ENCODE results near the gene C12orf75. TPM values are rescaled to one million over a fixed set of nuclear protein-coding genes. Genes with fewer than 3 reads are reported as not detected.

Gene C12orf75
- total and polyA plus RNA-seq, 2 donors (not counting 1 experiment from before 2014, with no cell fraction given), result 133 to 298 TPM

- no peak overlapping the region for H3K9ac ChIP-seq (ENCODE audit: insufficient read depth, low read length)
- no peak overlapping the region for H3K4me2 ChIP-seq (ENCODE audit: extremely low read depth, insufficient read depth, low read length)
- no peak overlapping the region for H2AFZ ChIP-seq (ENCODE audit: low read length)
- H3K27ac ChIP-seq (ENCODE audit: insufficient read depth, low read length), result no peak overlapping the region
- no peak overlapping the region for H3K4me3 ChIP-seq (replicated peaks in 1 of 4; ENCODE audit: control extremely low read depth in 1 of 4, insufficient read depth in 1 of 4, low read depth in 3 of 4, low read length in 4 of 4)
- DNase-seq (ENCODE audit: low read depth in 2 of 2), result peak; percentile 30 to 63
- peaks cover 5% of the 10 kb centered on the region for H3K4me1 ChIP-seq (ENCODE audit: control insufficient read depth, extremely low read depth, insufficient read depth, low read length)
- peaks cover 2% of the 10 kb centered on the region for H3K36me3 ChIP-seq (ENCODE audit: control insufficient read depth, insufficient read depth, low read length)
- H3K27me3 ChIP-seq (ENCODE audit: control insufficient read depth, insufficient read depth, low read length), result no peaks in the 10 kb centered on the region
- no peaks in the 10 kb centered on the region for H4K20me1 ChIP-seq (ENCODE audit: control insufficient read depth, extremely low read depth, insufficient read depth, low read length)
- H3K9me3 ChIP-seq (ENCODE audit: control insufficient read depth, insufficient read depth, low read depth, low read length), result no peaks in the 10 kb centered on the region
- no peak for TF ChIP-seq EZH2 (IDR thresholded peaks at IDR 0.05; ENCODE audit: low read length, missing control alignments)
- TF ChIP-seq, protein P1, sequence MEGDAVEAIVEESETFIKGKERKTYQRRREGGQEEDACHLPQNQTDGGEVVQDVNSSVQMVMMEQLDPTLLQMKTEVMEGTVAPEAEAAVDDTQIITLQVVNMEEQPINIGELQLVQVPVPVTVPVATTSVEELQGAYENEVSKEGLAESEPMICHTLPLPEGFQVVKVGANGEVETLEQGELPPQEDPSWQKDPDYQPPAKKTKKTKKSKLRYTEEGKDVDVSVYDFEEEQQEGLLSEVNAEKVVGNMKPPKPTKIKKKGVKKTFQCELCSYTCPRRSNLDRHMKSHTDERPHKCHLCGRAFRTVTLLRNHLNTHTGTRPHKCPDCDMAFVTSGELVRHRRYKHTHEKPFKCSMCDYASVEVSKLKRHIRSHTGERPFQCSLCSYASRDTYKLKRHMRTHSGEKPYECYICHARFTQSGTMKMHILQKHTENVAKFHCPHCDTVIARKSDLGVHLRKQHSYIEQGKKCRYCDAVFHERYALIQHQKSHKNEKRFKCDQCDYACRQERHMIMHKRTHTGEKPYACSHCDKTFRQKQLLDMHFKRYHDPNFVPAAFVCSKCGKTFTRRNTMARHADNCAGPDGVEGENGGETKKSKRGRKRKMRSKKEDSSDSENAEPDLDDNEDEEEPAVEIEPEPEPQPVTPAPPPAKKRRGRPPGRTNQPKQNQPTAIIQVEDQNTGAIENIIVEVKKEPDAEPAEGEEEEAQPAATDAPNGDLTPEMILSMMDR (conservative IDR thresholded peaks at IDR 0.05 in 1 of 2, IDR thresholded peaks at IDR 0.05 in 1 of 2; ENCODE audit: low read depth in 1 of 2, low read length in 2 of 2), result no peak
- peaks cover 88% of the 10 kb centered on the region for H3K79me2 ChIP-seq (ENCODE audit: control insufficient read depth, insufficient read depth, low read length)
These were observed 18.1 kb downstream of the C12orf75 start for GRCh38 chr12:105348561-105348960.

DNA sequence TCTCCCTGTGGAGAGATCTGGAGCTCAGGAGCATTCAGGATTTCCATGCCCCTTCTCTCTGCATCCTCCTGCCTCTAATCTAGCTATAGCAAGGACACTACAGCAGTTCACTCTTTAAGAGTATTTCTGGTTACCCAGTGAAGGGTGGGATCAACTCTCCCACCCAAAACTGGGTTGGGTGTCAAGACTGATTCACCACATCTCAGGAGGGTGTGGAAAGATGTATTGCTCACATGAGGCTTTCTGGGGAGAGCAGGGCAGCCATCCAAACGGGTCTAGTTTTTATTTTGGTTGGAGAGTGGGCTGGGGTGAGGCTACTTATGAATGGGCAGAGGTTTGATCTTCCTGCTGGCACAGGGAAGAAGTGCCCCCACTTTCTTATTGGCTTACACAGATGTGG is 18.6 kb downstream of the C12orf75 start:
- Histone ChIP-seq H3K9me3 (ENCODE audit: control insufficient read depth, insufficient read depth, low read depth, low read length) (no peaks in the 10 kb centered on the region), H3K27ac (ENCODE audit: insufficient read depth, low read length) (no peak overlapping the region), H3K79me2 (ENCODE audit: control insufficient read depth, insufficient read depth, low read length) (peaks cover 87% of the 10 kb centered on the region), H3K36me3 (ENCODE audit: control insufficient read depth, insufficient read depth, low read length) (no peaks in the 10 kb centered on the region), H3K4me1 (ENCODE audit: control insufficient read depth, extremely low read depth, insufficient read depth, low read length) (peaks cover 5% of the 10 kb centered on the region), H4K20me1 (ENCODE audit: control insufficient read depth, extremely low read depth, insufficient read depth, low read length) (no peaks in the 10 kb centered on the region), H3K27me3 (ENCODE audit: control insufficient read depth, insufficient read depth, low read length) (no peaks in the 10 kb centered on the region), H3K4me2 (ENCODE audit: extremely low read depth, insufficient read depth, low read length) (no peak overlapping the region), H2AFZ (ENCODE audit: low read length) (no peak overlapping the region), H3K9ac (ENCODE audit: insufficient read depth, low read length) (no peak overlapping the region), H3K4me3 (replicated peaks in 1 of 4; ENCODE audit: control extremely low read depth in 1 of 4, insufficient read depth in 1 of 4, low read depth in 3 of 4, low read length in 4 of 4) (no peak overlapping the region)
- no peak for TF ChIP-seq EZH2 (IDR thresholded peaks at IDR 0.05; ENCODE audit: low read length, missing control alignments)
- TF ChIP-seq, protein P1 (conservative IDR thresholded peaks at IDR 0.05 in 1 of 2, IDR thresholded peaks at IDR 0.05 in 1 of 2; ENCODE audit: low read depth in 1 of 2, low read length in 2 of 2), result no peak
- no peak for DNase-seq (ENCODE audit: low read depth in 2 of 2)

GRCh38 chr12:105351523-105351922 is 21.0 kb downstream of the C12orf75 start:
- Histone ChIP-seq H3K27ac (ENCODE audit: insufficient read depth, low read length) (no peak overlapping the region), H3K4me3 (replicated peaks in 1 of 4; ENCODE audit: control extremely low read depth in 1 of 4, insufficient read depth in 1 of 4, low read depth in 3 of 4, low read length in 4 of 4) (no peak overlapping the region), H4K20me1 (ENCODE audit: control insufficient read depth, extremely low read depth, insufficient read depth, low read length) (no peaks in the 10 kb centered on the region), H3K27me3 (ENCODE audit: control insufficient read depth, insufficient read depth, low read length) (no peaks in the 10 kb centered on the region), H3K9ac (ENCODE audit: insufficient read depth, low read length) (no peak overlapping the region), H3K4me2 (ENCODE audit: extremely low read depth, insufficient read depth, low read length) (no peak overlapping the region), H3K36me3 (ENCODE audit: control insufficient read depth, insufficient read depth, low read length) (no peaks in the 10 kb centered on the region), H3K4me1 (ENCODE audit: control insufficient read depth, extremely low read depth, insufficient read depth, low read length) (peaks cover 7% of the 10 kb centered on the region), H2AFZ (ENCODE audit: low read length) (no peak overlapping the region), H3K9me3 (ENCODE audit: control insufficient read depth, insufficient read depth, low read depth, low read length) (no peaks in the 10 kb centered on the region), H3K79me2 (ENCODE audit: control insufficient read depth, insufficient read depth, low read length) (peaks cover 80% of the 10 kb centered on the region)
- DNase-seq (ENCODE audit: low read depth in 2 of 2), result no peak
- no peak for TF ChIP-seq EZH2 (IDR thresholded peaks at IDR 0.05; ENCODE audit: low read length, missing control alignments)
- TF ChIP-seq, protein P1 (conservative IDR thresholded peaks at IDR 0.05 in 1 of 2, IDR thresholded peaks at IDR 0.05 in 1 of 2; ENCODE audit: low read depth in 1 of 2, low read length in 2 of 2), result no peak
